Loucy (cell line): ENCODE data around the gene BAK1.

Experiments used
- EZH2phosphoT487 ChIP-seq: fragments of 200-600 bp; IDR thresholded peaks from 2 replicates; pipeline ENCODE4 v1.6.1; 2018; ENCODE audit warnings: antibody characterized with exemption, mild to moderate bottlenecking, moderate library complexity, borderline replicate concordance
- TF ChIP-seq, protein P1 (sequence below): fragments of 200-600 bp; sonication (generic); conservative IDR thresholded peaks from 2 replicates; pipeline ENCODE4 v1.5.1; 2014; ENCODE audit warnings: mild to moderate bottlenecking, antibody characterized with exemption, low read length

DNA sequence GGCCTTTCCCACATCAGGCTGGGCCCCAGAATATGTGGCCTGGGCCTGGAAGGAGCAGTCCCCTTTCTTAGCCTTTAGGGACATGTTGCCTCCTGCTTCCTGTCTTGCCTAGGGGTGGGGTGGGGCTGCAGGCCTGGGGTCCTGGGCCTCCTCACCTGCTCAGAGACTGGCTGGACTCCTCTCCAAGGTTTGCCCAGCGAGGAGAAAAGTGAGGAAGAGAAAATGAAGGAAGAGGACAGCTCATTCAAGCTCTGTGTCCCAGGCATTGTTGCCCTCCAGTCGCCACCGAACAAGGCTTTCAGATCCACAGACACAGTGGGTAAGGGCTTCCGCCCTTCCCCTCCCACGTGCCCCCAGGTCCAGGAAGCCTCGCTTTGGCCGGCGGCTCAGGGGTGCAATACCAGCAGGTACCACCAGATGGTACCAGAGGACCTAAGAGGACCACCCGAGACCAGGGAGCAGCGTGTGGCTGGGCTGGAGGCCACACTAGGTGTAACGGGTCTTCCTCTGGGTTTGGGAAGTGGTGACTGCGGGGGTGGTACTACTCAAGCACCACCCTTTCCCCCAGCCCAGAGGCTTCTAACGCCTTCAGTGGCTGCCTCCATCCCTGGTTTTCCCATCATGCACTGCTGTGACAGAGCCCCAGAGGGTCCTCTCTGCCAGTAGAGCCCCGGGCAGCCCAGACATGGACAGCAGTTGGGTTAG, 5.5 kb upstream of the BAK1 start:
- TF ChIP-seq, protein P1, sequence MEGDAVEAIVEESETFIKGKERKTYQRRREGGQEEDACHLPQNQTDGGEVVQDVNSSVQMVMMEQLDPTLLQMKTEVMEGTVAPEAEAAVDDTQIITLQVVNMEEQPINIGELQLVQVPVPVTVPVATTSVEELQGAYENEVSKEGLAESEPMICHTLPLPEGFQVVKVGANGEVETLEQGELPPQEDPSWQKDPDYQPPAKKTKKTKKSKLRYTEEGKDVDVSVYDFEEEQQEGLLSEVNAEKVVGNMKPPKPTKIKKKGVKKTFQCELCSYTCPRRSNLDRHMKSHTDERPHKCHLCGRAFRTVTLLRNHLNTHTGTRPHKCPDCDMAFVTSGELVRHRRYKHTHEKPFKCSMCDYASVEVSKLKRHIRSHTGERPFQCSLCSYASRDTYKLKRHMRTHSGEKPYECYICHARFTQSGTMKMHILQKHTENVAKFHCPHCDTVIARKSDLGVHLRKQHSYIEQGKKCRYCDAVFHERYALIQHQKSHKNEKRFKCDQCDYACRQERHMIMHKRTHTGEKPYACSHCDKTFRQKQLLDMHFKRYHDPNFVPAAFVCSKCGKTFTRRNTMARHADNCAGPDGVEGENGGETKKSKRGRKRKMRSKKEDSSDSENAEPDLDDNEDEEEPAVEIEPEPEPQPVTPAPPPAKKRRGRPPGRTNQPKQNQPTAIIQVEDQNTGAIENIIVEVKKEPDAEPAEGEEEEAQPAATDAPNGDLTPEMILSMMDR, result peak; percentile 92
- no peak for TF ChIP-seq EZH2phosphoT487
